ENCODE results near the gene SLCO4C1. TPM values are rescaled to one million over a fixed set of nuclear protein-coding genes. Genes with fewer than 3 reads are reported as not detected.

The SLCO4C1 gene
- total and polyA plus RNA-seq, 2 of the 13 experiments (the other 11 are each of a cell fraction or from before 2014, with no cell fraction given) = 1.3 to 7.8 TPM

GRCh38 chr5:102222772-102223171, 73.3 kb downstream of the SLCO4C1 start (continued):
- TF ChIP-seq CBFB (CRISPR knock-in tag; IDR thresholded peaks at IDR 0.05) = peak; percentile 77
- TF ChIP-seq CENPT (CRISPR knock-in tag; IDR thresholded peaks at IDR 0.05; ENCODE audit: low read depth) = no peak
- peak; percentile 59; the same call in 1 of the 2 replicates for TF ChIP-seq ZNF703 (CRISPR knock-in tag; IDR thresholded peaks at IDR 0.05; ENCODE audit: borderline replicate concordance)
- TF ChIP-seq ZBTB43 (CRISPR knock-in tag; conservative IDR thresholded peaks at IDR 0.05) = no peak; the same call in 1 of the 2 replicates
- TF ChIP-seq ZNF780A (CRISPR knock-in tag; IDR thresholded peaks at IDR 0.05) = no peak
- no peak for TF ChIP-seq ZNF251 (CRISPR knock-in tag; IDR thresholded peaks at IDR 0.05)
- no peak for TF ChIP-seq SAFB2 (CRISPR knock-in tag; IDR thresholded peaks at IDR 0.05; ENCODE audit: borderline replicate concordance, low read depth)
- no peak for TF ChIP-seq ZNF17 (CRISPR knock-in tag; IDR thresholded peaks at IDR 0.05)
- no peak for TF ChIP-seq ZUFSP (CRISPR knock-in tag; IDR thresholded peaks at IDR 0.05; ENCODE audit: borderline replicate concordance)
- no peak for TF ChIP-seq ZNF329 (CRISPR knock-in tag; IDR thresholded peaks at IDR 0.05; ENCODE audit: low read depth)
- no peak for TF ChIP-seq ZNF441 (CRISPR knock-in tag; IDR thresholded peaks at IDR 0.05; ENCODE audit: borderline replicate concordance)
- no peak for TF ChIP-seq ZFX (CRISPR knock-in tag; IDR thresholded peaks at IDR 0.05; ENCODE audit: low read depth)
- no peak for TF ChIP-seq RBFOX2 (IDR thresholded peaks at IDR 0.05; ENCODE audit: low read depth, low read length)
- TF ChIP-seq GFI1 (CRISPR knock-in tag; IDR thresholded peaks at IDR 0.05; ENCODE audit: borderline replicate concordance) = peak; percentile 88
- no peak for TF ChIP-seq FUBP1 (CRISPR knock-in tag; IDR thresholded peaks at IDR 0.05; ENCODE audit: borderline replicate concordance)
- TF ChIP-seq PAXIP1 (CRISPR knock-in tag; conservative IDR thresholded peaks at IDR 0.05) = peak; percentile 99
- TF ChIP-seq ZNF83 (CRISPR knock-in tag; IDR thresholded peaks at IDR 0.05; ENCODE audit: borderline replicate concordance) = no peak
- TF ChIP-seq ZNF30 (CRISPR knock-in tag; IDR thresholded peaks at IDR 0.05) = no peak
- TF ChIP-seq TOE1 (CRISPR knock-in tag; IDR thresholded peaks at IDR 0.05) = peak; percentile 88; the same call in 1 of the 2 replicates
- TF ChIP-seq JUND (CRISPR knock-in tag; IDR thresholded peaks at IDR 0.05) = 0 out of 2 replicates have a peak, but pooled peaks have one; percentile 44
- peak; percentile 72 for TF ChIP-seq ATF1 (CRISPR knock-in tag; IDR thresholded peaks at IDR 0.05)
- TF ChIP-seq SYNCRIP (IDR thresholded peaks at IDR 0.05; ENCODE audit: insufficient read depth, low read depth, low read length) = no peak
- TF ChIP-seq ZNF670 (CRISPR knock-in tag; IDR thresholded peaks at IDR 0.05; ENCODE audit: borderline replicate concordance) = peak; percentile 28; the same call in 1 of the 2 replicates
